Fibroblast of skin of right biceps (primary cell): ENCODE results near the gene CCSER1.
A peak's percentile ranks its signal among the peaks of the same experiment; 100 is the strongest.
"Not testable (repeated sequence)": the region's sequence is repeated elsewhere in the genome, so short reads cannot be mapped to it uniquely, and the experiment has no call there.

Experiments
- DNase-seq: peaks from one replicate; pipeline ENCODE4 v3.0.0-alpha.2; 2013

Gene CCSER1

GRCh38 chr4:91325495-91325894, 1198.3 kb downstream of the CCSER1 start:
- DNase-seq: peak; percentile 58

GRCh38 chr4:91326167-91326566, 1199.0 kb downstream of the CCSER1 start:
- DNase-seq: not testable (repeated sequence)

- peak; percentile 3 for DNase-seq
Observed at GRCh38 chr4:91330555-91331137, 1203.5 kb downstream of the CCSER1 start.

- no peak for DNase-seq
Observed at GRCh38 chr4:91340822-91341221, 1213.6 kb downstream of the CCSER1 start.

GRCh38 chr4:91345632-91346031, 1218.4 kb downstream of the CCSER1 start:
- DNase-seq: no peak

- DNase-seq: not testable (repeated sequence)
Observed at GRCh38 chr4:91356496-91356895, 1229.3 kb downstream of the CCSER1 start.

- DNase-seq: not testable (repeated sequence)
Observed at GRCh38 chr4:91358016-91358415, 1230.8 kb downstream of the CCSER1 start.

- DNase-seq: not testable (repeated sequence)
Observed at GRCh38 chr4:91358621-91359020, 1231.4 kb downstream of the CCSER1 start.

- DNase-seq: no peak
Observed at GRCh38 chr4:91359041-91360031, 1232.1 kb downstream of the CCSER1 start.

GRCh38 chr4:91362125-91362524, 1234.9 kb downstream of the CCSER1 start:
- DNase-seq: no peak

GRCh38 chr4:91366554-91366953, 1239.4 kb downstream of the CCSER1 start:
- no peak for DNase-seq

- no peak for DNase-seq
Observed at GRCh38 chr4:91369116-91369515, 1241.9 kb downstream of the CCSER1 start.

GRCh38 chr4:91373546-91373945, 1246.4 kb downstream of the CCSER1 start:
- no peak for DNase-seq

GRCh38 chr4:91405431-91405830, 1278.2 kb downstream of the CCSER1 start:
- DNase-seq: not testable (repeated sequence)

- no peak for DNase-seq
Observed at GRCh38 chr4:91422011-91422410, 1294.8 kb downstream of the CCSER1 start.

GRCh38 chr4:91426725-91427124, 1299.5 kb downstream of the CCSER1 start:
- DNase-seq: no peak

GRCh38 chr4:91427171-91427570, 1300.0 kb downstream of the CCSER1 start:
- DNase-seq: no peak

GRCh38 chr4:91434631-91435030, 1307.4 kb downstream of the CCSER1 start:
- no peak for DNase-seq

GRCh38 chr4:91436556-91436955, 1309.4 kb downstream of the CCSER1 start:
- DNase-seq: no peak

GRCh38 chr4:91447168-91447567, 1320.0 kb downstream of the CCSER1 start:
- DNase-seq: no peak

GRCh38 chr4:91448668-91449330, 1321.6 kb downstream of the CCSER1 start:
- DNase-seq: peak; percentile 53

GRCh38 chr4:91454111-91454510, 1326.9 kb downstream of the CCSER1 start:
- DNase-seq: no peak

- not testable (repeated sequence) for DNase-seq
Observed at GRCh38 chr4:91462566-91462965, 1335.4 kb downstream of the CCSER1 start.

GRCh38 chr4:91470671-91471070, 1343.5 kb downstream of the CCSER1 start:
- no peak for DNase-seq
